ENCODE data around the gene CCT5.

CCT5 gene

DNA sequence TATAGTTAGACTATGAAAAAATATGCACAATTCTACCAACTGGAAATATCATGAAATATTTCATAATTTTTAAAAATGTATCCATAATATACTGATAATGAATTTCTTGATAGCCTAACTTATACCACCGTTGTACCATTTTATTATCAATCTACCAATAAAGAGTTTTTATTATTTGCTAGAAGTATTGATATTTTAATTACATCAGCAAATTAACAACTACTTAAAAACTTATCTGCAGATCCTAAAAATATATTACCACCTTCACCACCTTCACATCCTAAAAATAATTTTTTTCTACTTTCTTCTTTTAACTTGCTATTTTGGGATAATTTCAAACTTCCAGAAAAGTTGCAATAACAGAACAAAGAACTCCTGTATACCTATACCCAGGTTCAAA lies 21.8 kb upstream of the CCT5 start:
- no peak for DNase-seq (ENCODE audit: low read depth)
- TF ChIP-seq CTCF (IDR thresholded peaks at IDR 0.05; ENCODE audit: insufficient read depth, low read depth, low read length, missing control alignments), result no peak
- no peak overlapping the region for H3K4me3 ChIP-seq (ENCODE audit: low read length)

- no peak overlapping the region for H3K4me3 ChIP-seq (ENCODE audit: low read length)
- TF ChIP-seq CTCF (IDR thresholded peaks at IDR 0.05; ENCODE audit: insufficient read depth, low read depth, low read length, missing control alignments), result peak; percentile 33
Observed at GRCh38 chr5:10229306-10230048, 20.6 kb upstream of the CCT5 start.

DNA sequence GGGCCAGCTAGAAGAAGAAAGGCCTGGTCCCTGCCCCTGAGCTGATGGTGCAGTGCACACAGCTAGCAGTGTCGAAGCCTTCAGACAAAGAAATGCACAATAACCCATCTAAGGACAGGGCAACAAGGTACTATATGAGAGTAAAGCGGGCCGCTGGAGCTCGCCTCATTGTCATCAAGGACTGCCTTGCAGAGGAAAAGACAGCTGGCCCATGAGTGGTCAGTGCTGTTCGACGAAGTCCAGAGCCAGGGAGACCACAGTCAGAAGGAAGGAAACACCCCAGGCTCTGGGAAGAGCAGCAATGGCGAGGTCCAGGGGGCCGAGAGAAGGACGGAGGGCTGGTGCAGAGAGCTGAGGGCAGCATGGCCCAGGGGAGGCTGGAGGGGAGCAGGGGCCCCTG lies 17.7 kb upstream of the CCT5 start:
- no peak for TF ChIP-seq CTCF (IDR thresholded peaks at IDR 0.05; ENCODE audit: insufficient read depth, low read depth, low read length, missing control alignments)
- DNase-seq (ENCODE audit: low read depth), result no peak

More at GRCh38 chr5:10229306-10230048, 20.6 kb upstream of the CCT5 start:
- DNase-seq (ENCODE audit: low read depth), result peak; percentile 14

GRCh38 chr5:10233011-10233410 lies 17.1 kb upstream of the CCT5 start:
- TF ChIP-seq CTCF (IDR thresholded peaks at IDR 0.05; ENCODE audit: insufficient read depth, low read depth, low read length, missing control alignments), result no peak
- DNase-seq (ENCODE audit: low read depth), result no peak
- H3K4me3 ChIP-seq (ENCODE audit: low read length), result no peak overlapping the region

More for the DNA sequence above, 17.7 kb upstream of the CCT5 start:
- no peak overlapping the region for H3K4me3 ChIP-seq (ENCODE audit: low read length)

DNA sequence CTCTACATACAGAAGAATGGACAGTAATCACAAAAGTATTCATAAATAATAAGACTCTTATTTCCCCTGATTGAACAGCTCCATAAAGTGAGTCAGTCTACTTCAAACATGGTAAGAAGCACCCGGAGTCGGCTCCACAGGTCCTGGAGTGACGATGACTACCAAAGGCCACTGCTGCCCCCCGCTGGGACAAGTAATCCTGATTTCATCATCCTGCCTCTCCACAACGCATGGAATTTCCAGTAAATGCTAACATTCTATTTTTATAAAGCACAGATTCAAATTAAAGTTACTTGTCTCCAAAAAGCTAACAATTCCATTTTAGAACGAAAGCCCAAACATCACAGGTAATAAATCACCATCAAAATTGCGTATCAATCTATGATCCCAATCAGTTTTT lies 16.6 kb upstream of the CCT5 start:
- no peak overlapping the region for H3K4me3 ChIP-seq (ENCODE audit: low read length)
- peak; percentile 58 for DNase-seq (ENCODE audit: low read depth)
- no peak for TF ChIP-seq CTCF (IDR thresholded peaks at IDR 0.05; ENCODE audit: insufficient read depth, low read depth, low read length, missing control alignments)

- no peak overlapping the region for H3K4me3 ChIP-seq (ENCODE audit: low read length)
- no peak for TF ChIP-seq CTCF (IDR thresholded peaks at IDR 0.05; ENCODE audit: insufficient read depth, low read depth, low read length, missing control alignments)
- DNase-seq (ENCODE audit: low read depth), result no peak
Observed at GRCh38 chr5:10235350-10235749, 14.7 kb upstream of the CCT5 start.
